OCI-LY3 (cell line): Measurements from ENCODE around the gene SETDB2.

ENCODE experiments used
- EZH2phosphoT487 ChIP-seq: fragments of 200-600 bp; shearing (Covaris generic); IDR thresholded peaks from 2 replicates; pipeline ENCODE4 v1.6.1; 2018; ENCODE audit warnings: antibody characterized with exemption, mixed run types, low read depth
- TF ChIP-seq, protein P1 (sequence below): fragments of 200-600, 300-600 bp; sonication (generic); IDR thresholded peaks from 2 replicates; pipeline ENCODE4 v1.5.1; 2014; ENCODE audit warnings: antibody characterized with exemption, low read length, low read depth

DNA sequence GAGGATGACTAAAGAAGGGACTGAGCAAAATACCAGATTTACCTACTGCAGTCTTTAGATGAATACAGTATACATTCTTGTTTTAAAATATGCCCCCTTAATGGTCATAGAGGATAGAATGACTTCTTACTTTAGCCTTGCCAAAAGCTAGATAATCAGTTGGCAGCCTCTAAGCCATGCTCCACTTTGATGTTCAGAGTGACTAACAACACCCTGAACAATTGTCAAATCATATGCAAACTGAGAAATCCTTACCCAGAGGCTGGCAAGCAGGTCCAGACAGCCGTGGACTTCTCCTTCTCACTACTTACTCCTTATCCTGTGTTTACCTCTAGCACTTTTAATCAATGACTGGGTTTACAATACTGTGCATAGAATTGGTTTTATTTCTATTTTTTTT, 28.1 kb downstream of the SETDB2 start:
- TF ChIP-seq, protein P1, sequence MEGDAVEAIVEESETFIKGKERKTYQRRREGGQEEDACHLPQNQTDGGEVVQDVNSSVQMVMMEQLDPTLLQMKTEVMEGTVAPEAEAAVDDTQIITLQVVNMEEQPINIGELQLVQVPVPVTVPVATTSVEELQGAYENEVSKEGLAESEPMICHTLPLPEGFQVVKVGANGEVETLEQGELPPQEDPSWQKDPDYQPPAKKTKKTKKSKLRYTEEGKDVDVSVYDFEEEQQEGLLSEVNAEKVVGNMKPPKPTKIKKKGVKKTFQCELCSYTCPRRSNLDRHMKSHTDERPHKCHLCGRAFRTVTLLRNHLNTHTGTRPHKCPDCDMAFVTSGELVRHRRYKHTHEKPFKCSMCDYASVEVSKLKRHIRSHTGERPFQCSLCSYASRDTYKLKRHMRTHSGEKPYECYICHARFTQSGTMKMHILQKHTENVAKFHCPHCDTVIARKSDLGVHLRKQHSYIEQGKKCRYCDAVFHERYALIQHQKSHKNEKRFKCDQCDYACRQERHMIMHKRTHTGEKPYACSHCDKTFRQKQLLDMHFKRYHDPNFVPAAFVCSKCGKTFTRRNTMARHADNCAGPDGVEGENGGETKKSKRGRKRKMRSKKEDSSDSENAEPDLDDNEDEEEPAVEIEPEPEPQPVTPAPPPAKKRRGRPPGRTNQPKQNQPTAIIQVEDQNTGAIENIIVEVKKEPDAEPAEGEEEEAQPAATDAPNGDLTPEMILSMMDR = no peak
- TF ChIP-seq EZH2phosphoT487 = no peak
